B cell (primary cell): ENCODE data around the gene CCDC171.

Experiments used
- EZH2 ChIP-seq: IDR thresholded peaks from 2 replicates; pipeline ENCODE4 v1.6.1; 2012; ENCODE audit warnings: borderline replicate concordance, low read depth, mild to moderate bottlenecking, moderate library complexity, low read length; ENCODE audit not compliant: insufficient read depth, poor library complexity, severe bottlenecking
- TF ChIP-seq, protein P1 (sequence below): fragments of 200-600 bp; IDR thresholded peaks from one replicate; pipeline ENCODE4 v1.8.0; 2022; ENCODE audit warnings: antibody characterized with exemption, mild to moderate bottlenecking

DNA sequence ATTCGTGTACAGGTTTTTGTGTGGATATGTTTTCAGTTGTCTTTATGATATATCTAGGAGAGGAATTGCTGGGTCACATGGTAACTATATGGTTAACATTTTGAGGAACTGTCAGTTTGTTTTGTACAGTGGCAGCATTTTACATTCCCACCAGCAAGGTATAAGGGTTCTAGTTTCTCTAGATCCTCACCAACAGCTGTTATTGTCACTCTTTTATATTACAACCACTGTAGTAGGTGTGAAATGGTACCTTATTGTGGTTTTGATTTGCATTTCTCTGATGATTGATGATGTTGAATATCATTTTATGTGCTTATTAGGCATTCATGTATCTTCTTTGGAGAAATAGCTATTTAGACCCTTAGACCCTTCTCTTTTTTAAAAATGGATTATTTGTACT, 82.9 kb downstream of the CCDC171 start:
- TF ChIP-seq, protein P1, sequence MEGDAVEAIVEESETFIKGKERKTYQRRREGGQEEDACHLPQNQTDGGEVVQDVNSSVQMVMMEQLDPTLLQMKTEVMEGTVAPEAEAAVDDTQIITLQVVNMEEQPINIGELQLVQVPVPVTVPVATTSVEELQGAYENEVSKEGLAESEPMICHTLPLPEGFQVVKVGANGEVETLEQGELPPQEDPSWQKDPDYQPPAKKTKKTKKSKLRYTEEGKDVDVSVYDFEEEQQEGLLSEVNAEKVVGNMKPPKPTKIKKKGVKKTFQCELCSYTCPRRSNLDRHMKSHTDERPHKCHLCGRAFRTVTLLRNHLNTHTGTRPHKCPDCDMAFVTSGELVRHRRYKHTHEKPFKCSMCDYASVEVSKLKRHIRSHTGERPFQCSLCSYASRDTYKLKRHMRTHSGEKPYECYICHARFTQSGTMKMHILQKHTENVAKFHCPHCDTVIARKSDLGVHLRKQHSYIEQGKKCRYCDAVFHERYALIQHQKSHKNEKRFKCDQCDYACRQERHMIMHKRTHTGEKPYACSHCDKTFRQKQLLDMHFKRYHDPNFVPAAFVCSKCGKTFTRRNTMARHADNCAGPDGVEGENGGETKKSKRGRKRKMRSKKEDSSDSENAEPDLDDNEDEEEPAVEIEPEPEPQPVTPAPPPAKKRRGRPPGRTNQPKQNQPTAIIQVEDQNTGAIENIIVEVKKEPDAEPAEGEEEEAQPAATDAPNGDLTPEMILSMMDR: no peak
- no peak for TF ChIP-seq EZH2
